Right atrium auricular region (tissue), 2 donors: Measurements from ENCODE around the gene LRRC23. TPM values are rescaled to one million over a fixed set of nuclear protein-coding genes. Genes with fewer than 3 reads are reported as not detected.
A peak's percentile ranks its signal among the peaks of the same experiment; 100 is the strongest.

ENCODE experiments used
- DNase-seq: peaks from one replicate; pipeline ENCODE4 v3.0.0-alpha.2; 2019; ENCODE audit warnings: low spot score
- H3K27ac ChIP-seq, 2 donors: fragments of 200-600 bp; sonication (generic); 1 replicate in 1 of 2; 2 replicates in 1 of 2; pipeline ENCODE4 v1.5.1; 2016 to 2019
- H3K27me3 ChIP-seq, 2 donors: fragments of 200-600 bp; sonication (generic); one replicate each; pipeline versions ENCODE4 v1.5.1 to v1.6.0; 2017 to 2019
- H3K36me3 ChIP-seq: fragments of 200-600 bp; sonication (generic); one replicate; pipeline ENCODE4 v1.5.1; 2016
- H3K4me1 ChIP-seq, 2 donors: fragments of 200-600 bp; sonication (generic); one replicate each; pipeline versions ENCODE4 v1.5.1 to v1.6.0; 2017 to 2019
- H3K4me3 ChIP-seq, 2 donors: fragments of 200-600 bp; sonication (generic); 1 replicate in 1 of 2; 2 replicates in 1 of 2; pipeline ENCODE4 v1.5.1; 2017 to 2019; ENCODE audit warnings: mild to moderate bottlenecking in 1 of 2, moderate library complexity in 1 of 2
- H3K9me3 ChIP-seq, 2 donors: fragments of 200-600 bp; sonication (generic); one replicate each; pipeline ENCODE4 v1.5.1; 2019
- total RNA-seq, 2 donors: library from RNA; depleted of rRNA; stranded (reverse); fragments of >200 nt; gene quantifications; one replicate each; pipeline ENCODE4 v1.1.0, GENCODE V29; 2016
- TF ChIP-seq, protein P1 (sequence below), 2 donors: fragments of 200-600 bp; sonication (generic); IDR thresholded peaks; one replicate each; pipeline ENCODE4 v1.5.1; 2019; ENCODE audit warnings: antibody characterized with exemption in 2 of 2

The LRRC23 gene
- total RNA-seq, 2 donors from 2014 or later = 8.4 to 15.6 TPM

DNA sequence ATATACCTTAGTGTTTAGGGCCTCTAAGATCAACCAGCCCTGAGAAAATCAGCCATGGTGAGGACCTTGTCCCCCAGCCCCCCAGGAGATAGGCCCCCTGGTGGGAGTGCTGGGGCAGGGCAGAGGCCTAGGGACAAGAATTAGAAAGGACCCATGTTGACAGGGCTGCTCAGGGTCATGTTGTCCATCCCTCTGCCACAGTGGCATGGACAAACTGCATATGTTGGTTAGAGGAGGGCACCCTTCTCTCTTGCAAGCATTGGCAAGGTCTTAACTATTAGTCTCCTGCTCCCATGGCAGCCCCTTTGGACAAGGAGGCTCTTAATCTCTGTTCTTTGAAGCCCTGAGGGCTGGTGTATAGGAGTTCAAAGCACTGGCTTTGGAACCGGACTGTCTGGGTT, 45.8 kb downstream of the LRRC23 start:
- peaks cover 11% of the 10 kb centered on the region for H3K36me3 ChIP-seq
- H3K4me1 ChIP-seq = peaks cover 0 to 34% of the 10 kb centered on the region in 2 donors
- no peak overlapping the region for H3K4me3 ChIP-seq
- H3K27me3 ChIP-seq = no peaks in the 10 kb centered on the region
- H3K27ac ChIP-seq = no peak overlapping the region
- DNase-seq = no peak
- TF ChIP-seq, protein P1, sequence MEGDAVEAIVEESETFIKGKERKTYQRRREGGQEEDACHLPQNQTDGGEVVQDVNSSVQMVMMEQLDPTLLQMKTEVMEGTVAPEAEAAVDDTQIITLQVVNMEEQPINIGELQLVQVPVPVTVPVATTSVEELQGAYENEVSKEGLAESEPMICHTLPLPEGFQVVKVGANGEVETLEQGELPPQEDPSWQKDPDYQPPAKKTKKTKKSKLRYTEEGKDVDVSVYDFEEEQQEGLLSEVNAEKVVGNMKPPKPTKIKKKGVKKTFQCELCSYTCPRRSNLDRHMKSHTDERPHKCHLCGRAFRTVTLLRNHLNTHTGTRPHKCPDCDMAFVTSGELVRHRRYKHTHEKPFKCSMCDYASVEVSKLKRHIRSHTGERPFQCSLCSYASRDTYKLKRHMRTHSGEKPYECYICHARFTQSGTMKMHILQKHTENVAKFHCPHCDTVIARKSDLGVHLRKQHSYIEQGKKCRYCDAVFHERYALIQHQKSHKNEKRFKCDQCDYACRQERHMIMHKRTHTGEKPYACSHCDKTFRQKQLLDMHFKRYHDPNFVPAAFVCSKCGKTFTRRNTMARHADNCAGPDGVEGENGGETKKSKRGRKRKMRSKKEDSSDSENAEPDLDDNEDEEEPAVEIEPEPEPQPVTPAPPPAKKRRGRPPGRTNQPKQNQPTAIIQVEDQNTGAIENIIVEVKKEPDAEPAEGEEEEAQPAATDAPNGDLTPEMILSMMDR (IDR thresholded peaks at IDR 0.05) = no peak
- H3K9me3 ChIP-seq = no peaks in the 10 kb centered on the region

DNA sequence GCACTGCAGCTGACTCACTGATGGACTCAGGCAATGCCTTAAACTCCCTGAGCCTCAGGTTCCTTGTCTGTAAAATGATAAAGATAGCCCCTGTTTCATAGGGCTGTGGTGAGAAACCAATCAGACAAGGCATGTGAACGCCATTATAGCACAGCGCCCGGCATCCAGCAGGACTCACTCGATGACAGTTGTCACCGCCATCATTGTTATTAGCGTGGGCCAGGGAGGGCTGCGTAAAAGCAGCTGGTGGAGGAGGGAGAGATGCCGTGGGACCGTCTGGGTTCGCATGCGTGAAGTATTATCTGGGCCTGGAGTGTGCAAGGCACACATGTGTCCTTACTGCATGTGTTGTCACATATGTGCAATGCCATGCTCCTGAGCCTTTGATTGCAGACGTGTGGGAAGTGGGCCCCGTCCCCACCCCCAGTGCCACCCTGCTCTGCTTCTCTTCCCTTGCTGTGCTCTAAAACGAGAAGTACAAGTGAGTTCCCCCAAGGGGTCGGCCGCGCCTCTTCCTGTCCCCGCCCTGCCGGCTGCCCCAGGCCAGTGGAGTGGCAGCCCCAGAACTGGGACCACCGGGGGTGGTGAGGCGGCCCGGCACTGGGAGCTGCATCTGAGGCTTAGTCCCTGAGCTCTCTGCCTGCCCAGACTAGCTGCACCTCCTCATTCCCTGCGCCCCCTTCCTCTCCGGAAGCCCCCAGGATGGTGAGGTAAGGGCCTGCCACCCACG, 46.4 kb downstream of the LRRC23 start, which contains the start of gene PTPN6:
Gene PTPN6 (plus strand): TSS at position 546 of the 730 bp plus-strand sequence. CDS start 157 bp downstream, at position 703.
- TF ChIP-seq, protein P1 (IDR thresholded peaks at IDR 0.05) = no peak
- peak within 1 kb of the TSS; percentile 42 to 45 for H3K27ac ChIP-seq
- peaks cover 6% of the 10 kb centered on the region for H3K36me3 ChIP-seq
- DNase-seq = no peak
- H3K4me3 ChIP-seq = peak within 1 kb of the TSS; percentile 20 to 43
- no peaks in the 10 kb centered on the region for H3K9me3 ChIP-seq
- no peaks in the 10 kb centered on the region for H3K27me3 ChIP-seq
- H3K4me1 ChIP-seq = peaks cover 0 to 28% of the 10 kb centered on the region in 2 donors

DNA sequence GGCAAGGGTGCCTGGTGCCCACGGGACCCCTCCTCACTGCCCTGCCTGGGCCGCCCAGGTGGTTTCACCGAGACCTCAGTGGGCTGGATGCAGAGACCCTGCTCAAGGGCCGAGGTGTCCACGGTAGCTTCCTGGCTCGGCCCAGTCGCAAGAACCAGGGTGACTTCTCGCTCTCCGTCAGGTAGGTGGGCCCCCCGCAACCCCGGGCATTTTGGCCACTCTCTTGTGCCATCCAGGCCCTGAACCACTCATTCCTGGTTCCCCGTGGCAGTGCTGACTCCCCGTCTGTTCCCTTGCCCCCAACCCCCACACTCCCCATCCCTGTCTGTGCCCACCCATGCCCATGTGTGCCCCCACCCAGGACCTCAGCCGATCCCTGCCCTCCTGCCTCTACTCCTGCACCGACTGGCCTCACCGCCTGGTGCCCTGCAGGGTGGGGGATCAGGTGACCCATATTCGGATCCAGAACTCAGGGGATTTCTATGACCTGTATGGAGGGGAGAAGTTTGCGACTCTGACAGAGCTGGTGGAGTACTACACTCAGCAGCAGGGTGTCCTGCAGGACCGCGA, 47.0 kb downstream of the LRRC23 start:
- Histone ChIP-seq H3K4me1 (peaks cover 0 to 22% of the 10 kb centered on the region in 2 donors), H3K27ac (peak overlapping the region; percentile 42 to 45), H3K27me3 (no peaks in the 10 kb centered on the region), H3K36me3 (peaks cover 5% of the 10 kb centered on the region), H3K9me3 (no peaks in the 10 kb centered on the region), H3K4me3 (peak overlapping the region; percentile 20 to 43)
- no peak for DNase-seq
- TF ChIP-seq, protein P1 (IDR thresholded peaks at IDR 0.05) = no peak

DNA sequence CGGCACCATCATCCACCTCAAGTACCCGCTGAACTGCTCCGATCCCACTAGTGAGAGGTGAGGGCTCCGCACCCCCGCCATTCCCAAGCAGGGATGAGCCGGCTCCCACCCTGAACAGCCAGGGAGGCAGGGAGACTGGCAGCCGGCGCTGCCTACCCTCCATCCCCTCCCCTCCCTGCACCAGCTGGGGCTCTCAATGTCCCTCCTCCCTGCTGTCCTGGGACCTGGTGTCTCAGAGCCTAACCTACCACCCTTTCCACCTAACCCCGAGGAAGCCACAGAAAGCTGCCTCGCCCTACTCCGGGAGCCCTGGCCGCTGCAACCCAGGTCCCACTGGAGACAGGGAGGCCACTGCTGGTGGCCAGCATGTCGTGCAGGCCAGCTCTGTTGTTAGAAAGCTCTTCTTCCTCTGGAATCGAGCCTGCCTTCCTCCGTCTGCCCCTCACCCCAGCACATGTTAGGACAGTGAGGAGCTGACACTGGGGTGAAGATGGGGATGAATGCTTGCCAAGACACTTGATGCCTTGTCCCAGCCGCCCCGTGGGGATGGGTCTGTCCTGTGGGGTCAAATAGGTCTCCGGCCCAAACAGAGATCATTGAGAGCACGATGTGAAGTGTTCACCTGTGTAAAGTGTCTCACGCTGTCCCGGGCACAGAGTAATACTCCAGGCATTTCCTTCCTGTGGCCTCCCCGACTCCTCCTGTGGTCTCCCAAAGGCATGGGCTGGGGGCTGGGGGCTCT, 47.7 kb downstream of the LRRC23 start:
- TF ChIP-seq, protein P1 (IDR thresholded peaks at IDR 0.05) = no peak
- H3K27me3 ChIP-seq = no peaks in the 10 kb centered on the region

DNA sequence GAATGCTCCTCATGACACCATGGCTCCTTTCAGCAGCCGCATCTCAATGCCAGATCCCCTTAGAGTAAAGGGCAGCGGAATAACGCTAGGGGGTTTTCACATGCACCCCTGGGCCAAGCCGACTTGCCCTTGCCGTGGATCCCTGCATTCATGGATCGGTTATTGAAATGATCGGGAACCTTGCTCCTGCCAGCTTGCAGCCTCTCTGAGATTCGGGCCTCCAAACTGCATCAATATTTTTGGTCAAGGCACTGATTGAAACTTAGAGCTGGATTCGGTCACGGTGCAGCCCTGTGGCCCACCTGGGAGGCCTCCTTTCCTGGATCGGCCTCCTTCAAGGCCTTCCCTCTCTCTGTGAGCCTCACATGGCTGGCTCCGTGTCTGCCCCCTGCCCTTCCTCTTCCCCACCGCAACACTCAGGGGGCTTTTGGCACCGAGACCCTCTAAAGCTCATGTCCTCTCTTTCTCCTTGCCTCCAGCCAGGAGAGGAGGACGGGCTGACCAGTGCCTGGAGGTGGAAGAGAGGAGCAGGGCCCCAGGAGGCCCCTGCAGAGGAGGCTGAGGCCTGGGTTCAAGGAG, 48.3 kb downstream of the LRRC23 start:
- H3K9me3 ChIP-seq = no peaks in the 10 kb centered on the region
- no peak for DNase-seq
- no peaks in the 10 kb centered on the region for H3K36me3 ChIP-seq
- peak overlapping the region in 1 of 2 donors; percentile 43 for H3K4me3 ChIP-seq
- TF ChIP-seq, protein P1 (IDR thresholded peaks at IDR 0.05) = no peak
- peak overlapping the region; percentile 31 to 37 for H3K27ac ChIP-seq
- H3K4me1 ChIP-seq = peaks cover 0 to 20% of the 10 kb centered on the region in 2 donors
- H3K27me3 ChIP-seq = no peaks in the 10 kb centered on the region

More for the DNA sequence above, 47.7 kb downstream of the LRRC23 start:
- H3K27ac ChIP-seq = peak overlapping the region in 1 of 2 donors; percentile 42
- no peak for DNase-seq
- H3K4me3 ChIP-seq = peak overlapping the region; percentile 20 to 43
- H3K36me3 ChIP-seq = peaks cover 2% of the 10 kb centered on the region
- peaks cover 0 to 19% of the 10 kb centered on the region in 2 donors for H3K4me1 ChIP-seq
- no peaks in the 10 kb centered on the region for H3K9me3 ChIP-seq
